ENCODE results near the gene XRN1.

- no peak for TF ChIP-seq EZH2 (IDR thresholded peaks at IDR 0.05)
- no peak for TF ChIP-seq POLR2AphosphoS5 (IDR thresholded peaks at IDR 0.05; ENCODE audit: borderline replicate concordance, low read depth, low read length)
These were observed 175.5 kb downstream of the XRN1 start for GRCh38 chr3:142272200-142272891.
